Right renal cortex interstitium (tissue), 3 donors: ENCODE results near the gene DNLZ. TPM values are rescaled to one million over a fixed set of nuclear protein-coding genes. Genes with fewer than 3 reads are reported as not detected.
"Not testable (repeated sequence)": the region's sequence is repeated elsewhere in the genome, so short reads cannot be mapped to it uniquely, and the experiment has no call there.

ENCODE experiments used
- DNase-seq, 3 donors: peaks; one replicate each; pipeline ENCODE4 v3.0.0-alpha.2; 2013; ENCODE audit warnings: low read depth in 3 of 3, low spot score in 2 of 3
- polyA plus RNA-seq, 3 donors: library from polyadenylated mRNA; unstranded; fragments of 120-200 nt; gene quantifications; one replicate each; pipeline ENCODE4 v1.2.1, GENCODE V29; 2013; ENCODE audit not compliant: insufficient read length in 3 of 3

Gene DNLZ
- polyA plus RNA-seq, 3 donors = 3.2 to 16.1 (median 4.8) TPM

GRCh38 chr9:136320972-136321371, 42.6 kb downstream of the DNLZ start:
- DNase-seq = not testable (repeated sequence)

- not testable (repeated sequence) for DNase-seq
Measured at GRCh38 chr9:136319955-136320354, 43.6 kb downstream of the DNLZ start.

- DNase-seq = not testable (repeated sequence)
Measured at GRCh38 chr9:136319244-136319643, 44.3 kb downstream of the DNLZ start.

- DNase-seq = no peak
Measured at GRCh38 chr9:136318776-136319241, 44.7 kb downstream of the DNLZ start.

GRCh38 chr9:136318111-136318775, 45.3 kb downstream of the DNLZ start:
- DNase-seq = no peak

- no peak for DNase-seq
Measured at GRCh38 chr9:136317695-136318094, 45.8 kb downstream of the DNLZ start.

- DNase-seq = no peak
Measured at GRCh38 chr9:136316896-136317676, 46.5 kb downstream of the DNLZ start.

- no peak for DNase-seq
Measured at GRCh38 chr9:136316271-136316751, 47.2 kb downstream of the DNLZ start.

GRCh38 chr9:136314944-136315343, 48.6 kb downstream of the DNLZ start:
- no peak for DNase-seq

- no peak for DNase-seq
Measured at GRCh38 chr9:136314056-136314416, 49.5 kb downstream of the DNLZ start.

GRCh38 chr9:136313111-136314055, 50.2 kb downstream of the DNLZ start:
- no peak for DNase-seq

GRCh38 chr9:136312436-136312835, 51.1 kb downstream of the DNLZ start:
- no peak for DNase-seq

- no peak for DNase-seq
Measured at GRCh38 chr9:136312009-136312375, 51.6 kb downstream of the DNLZ start.

- no peak for DNase-seq
Measured at GRCh38 chr9:136311051-136312008, 52.2 kb downstream of the DNLZ start.

- no peak for DNase-seq
Measured at GRCh38 chr9:136310273-136311030, 53.1 kb downstream of the DNLZ start.

- no peak for DNase-seq
Measured at GRCh38 chr9:136309806-136310220, 53.7 kb downstream of the DNLZ start.
